HG02763 (cell line): ENCODE data around the gene MAPK8.
"Not testable (repeated sequence)": the region's sequence is repeated elsewhere in the genome, so short reads cannot be mapped to it uniquely, and the experiment has no call there.

ENCODE experiments used
- ATAC-seq: cut with Tn5 transposase; IDR thresholded peaks from one replicate; pipeline ENCODE4 v1.9.1; 2021; ENCODE audit warnings: mild to moderate bottlenecking, moderate library complexity; ENCODE audit not compliant: unreplicated experiment

The MAPK8 gene

DNA sequence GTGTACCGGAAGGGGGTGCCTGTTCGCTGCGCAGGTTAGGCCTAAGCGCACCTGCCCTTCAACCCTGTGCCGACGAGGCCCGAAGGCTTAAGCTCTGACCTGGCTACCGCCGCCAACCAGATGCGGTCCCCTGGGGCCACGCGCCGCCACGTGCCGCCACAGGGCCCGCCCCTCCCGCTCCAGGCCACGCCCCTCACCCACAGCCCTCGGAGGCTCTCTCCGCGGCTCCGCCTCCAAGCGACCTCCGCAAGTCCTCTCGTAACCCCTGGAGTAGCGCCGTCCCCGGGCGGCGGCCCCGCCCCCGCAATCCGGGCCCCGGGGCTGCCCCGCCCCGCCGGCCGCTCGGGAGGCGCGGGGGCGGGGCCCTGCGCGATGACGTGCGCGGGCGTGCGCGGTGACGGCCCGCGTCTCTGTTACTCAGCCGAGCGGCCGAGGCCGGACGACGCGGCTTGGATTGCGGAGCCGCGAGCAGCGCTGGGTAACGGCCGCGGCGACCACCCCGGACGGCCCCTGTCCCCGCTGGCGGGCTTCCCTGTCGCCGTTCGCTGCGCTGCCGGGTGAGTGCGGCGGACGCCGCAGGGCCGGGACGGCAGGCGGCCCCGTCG is at the start of gene MAPK8:
TSS of gene MAPK8 (plus strand) at position 413 of the 605 bp plus-strand sequence. CDS start 94,984 bp downstream, outside the sequence.
- ATAC-seq = peak; percentile 87

DNA sequence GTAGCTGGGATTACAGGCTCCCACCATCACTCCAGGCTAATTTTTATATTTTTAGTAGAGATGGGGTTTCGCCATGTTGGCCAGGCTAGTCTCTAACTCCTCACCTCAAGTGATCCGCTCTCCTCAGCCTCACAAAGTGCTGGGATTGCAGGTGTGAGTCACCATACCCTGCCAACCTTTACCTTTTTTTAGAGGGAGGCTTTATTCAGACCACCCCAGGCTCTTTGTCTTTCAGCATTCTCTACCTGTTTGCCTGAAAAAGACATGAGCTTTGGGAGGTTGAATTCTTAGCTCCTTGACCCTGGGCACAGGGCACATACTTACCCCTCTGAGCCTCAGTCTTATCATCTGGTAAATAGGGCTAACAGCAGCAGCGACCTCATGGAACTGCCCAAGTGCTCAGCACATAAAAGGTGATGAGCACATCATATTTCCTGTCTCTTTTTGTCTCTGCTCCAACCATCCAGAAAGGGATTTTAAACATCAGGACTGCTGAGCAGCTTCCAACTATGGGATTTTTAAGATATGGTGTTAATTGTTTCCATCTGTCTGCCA is 49.0 kb upstream of the MAPK8 start:
- no peak for ATAC-seq

DNA sequence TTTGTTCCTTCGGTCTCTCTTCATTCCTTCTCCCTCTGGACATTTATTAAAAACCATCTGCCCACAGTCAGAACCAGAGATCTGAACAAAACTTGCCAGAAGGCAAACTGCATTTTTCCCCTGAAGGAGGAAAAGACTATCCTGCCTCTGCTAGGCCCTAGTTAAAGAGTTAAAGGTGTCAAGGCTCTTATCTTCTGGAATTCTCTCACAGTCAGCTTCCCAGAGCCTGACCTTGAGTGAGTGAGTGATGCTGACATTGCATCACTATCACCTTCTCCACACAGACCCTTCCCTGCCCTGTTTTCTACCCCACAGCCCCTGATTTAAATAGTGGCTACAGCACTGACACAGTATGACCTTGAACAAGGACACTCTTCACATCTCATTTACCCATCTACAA is 48.4 kb upstream of the MAPK8 start:
- ATAC-seq = no peak

DNA sequence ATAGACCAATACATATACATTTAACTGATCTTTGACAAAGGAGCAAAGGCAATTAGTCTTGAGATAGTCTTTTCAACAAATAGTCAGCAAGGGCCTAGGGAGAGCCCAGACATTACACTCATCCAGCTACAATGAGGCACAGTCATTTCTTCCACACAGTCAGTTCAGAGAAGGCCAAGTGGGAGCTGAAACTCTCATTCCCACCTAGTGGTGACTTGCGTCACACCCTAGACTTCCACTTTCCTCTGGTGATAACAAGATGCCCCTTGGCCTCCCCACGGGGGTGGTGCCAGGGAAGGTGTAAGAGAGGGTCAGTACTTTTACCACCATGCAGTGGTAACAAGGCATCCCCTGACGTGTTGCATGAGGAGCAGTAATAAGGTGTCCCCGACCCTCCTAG is 39.9 kb upstream of the MAPK8 start:
- no peak for ATAC-seq

DNA sequence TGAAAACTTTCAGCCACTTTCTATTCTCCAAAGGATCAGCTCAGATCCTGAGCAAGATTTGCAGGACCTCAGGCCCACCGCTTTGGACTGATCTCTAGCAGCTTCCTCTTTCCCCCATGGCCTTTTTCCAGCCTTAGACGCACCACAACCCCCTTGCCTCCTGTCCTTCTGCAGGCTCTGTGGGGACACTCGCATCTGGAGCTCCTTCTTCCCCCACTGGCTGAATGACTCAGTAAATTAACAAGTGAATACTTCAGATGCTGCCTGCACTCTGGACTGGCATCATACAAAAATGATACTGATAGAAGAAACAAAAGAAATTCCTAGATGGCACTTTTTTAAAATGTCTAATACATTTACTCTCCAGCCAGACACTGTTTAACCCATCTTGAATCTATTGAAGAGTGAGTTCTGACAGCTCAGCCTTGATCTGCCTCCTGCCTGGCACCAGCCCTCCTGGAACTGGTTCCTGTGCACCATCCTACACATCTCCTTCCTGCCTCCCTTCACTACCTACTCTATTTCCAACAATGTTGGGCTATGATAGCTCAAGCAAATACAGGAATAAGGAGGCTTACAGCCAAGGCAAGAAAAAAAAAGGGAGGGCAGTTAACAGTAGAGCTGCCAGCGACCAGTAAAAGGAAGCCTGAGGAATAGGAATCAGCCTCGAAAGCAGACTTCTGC is 35.3 kb upstream of the MAPK8 start:
- ATAC-seq = no peak

DNA sequence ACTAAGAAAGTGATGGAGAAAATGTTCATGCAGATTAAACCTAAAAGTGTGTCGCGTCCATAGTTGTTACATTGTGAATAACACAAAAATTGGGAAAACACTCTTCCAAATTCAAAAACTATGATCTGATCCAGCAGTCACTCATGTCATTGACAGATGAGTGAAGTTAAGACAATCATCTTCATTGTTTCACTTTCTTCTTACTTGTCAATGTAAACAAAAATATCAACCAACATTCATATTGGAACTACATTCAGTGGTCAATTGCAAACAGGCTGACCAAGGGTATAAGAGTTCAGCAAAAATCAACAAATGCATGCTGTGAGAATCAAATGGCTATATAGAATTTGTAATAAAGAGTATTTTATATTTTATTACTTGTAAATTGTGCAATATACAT is 33.8 kb upstream of the MAPK8 start:
- ATAC-seq = no peak

DNA sequence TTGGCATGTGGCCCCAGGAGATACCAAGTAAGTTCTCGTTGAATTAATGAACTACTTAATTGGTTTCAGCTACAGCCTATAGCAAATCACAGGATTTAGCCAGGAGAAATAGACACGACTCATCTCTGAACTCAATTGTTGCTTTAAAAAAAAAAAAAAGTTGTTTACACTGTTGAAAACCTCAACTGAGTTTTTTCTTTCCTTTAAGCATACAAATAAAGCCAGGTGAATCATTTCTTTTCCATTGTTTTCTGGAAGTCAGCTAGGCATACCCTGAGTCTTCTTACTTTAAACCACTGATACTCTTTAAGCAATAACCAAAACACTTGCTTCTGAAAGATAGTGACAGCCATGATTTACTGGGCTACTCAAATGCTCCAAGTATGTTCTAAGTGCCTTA is 32.7 kb upstream of the MAPK8 start:
- ATAC-seq = no peak

DNA sequence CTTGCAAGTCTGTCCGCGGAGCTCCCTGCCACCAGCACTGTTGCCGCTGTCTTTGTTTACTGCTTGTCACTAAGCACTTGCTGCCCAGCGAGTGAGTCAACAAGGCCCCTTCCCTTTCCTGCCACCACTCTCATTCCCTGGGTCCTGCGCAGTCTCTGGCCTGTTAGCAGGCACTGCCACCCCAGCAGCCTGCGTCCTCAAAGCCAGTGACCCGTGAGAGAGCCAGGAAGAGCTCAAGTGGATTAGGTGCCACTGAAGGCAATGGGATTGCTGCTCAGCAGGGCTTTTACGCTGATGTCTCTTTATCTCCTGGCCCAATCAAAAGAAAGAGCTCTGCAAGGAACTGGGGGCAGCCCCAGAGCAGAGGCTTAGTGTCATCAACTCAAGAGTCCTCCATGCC is 31.8 kb upstream of the MAPK8 start, which contains the start of gene FRMPD2:
TSS of gene FRMPD2 (minus strand) at position 61 of the 400 bp plus-strand sequence. CDS start 129 bp downstream, outside the sequence.
- no peak for ATAC-seq

DNA sequence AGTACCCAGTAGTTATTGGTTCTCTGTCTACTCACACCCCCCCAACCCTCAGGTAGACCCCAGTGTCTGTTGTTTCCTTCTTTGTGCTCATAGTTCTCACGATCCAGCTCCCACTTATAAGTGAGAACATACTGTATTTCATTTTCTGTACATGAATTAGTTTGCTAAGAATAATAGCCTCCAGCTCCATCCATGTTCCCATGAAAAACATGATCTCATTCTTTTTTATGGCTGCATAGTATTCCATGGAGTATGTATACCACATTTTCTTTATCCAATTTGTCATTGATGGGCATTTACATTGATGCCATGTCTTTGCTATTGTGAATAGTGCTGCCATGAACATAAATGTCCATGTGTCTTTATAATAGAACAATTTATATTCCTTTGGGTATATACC is 29.4 kb upstream of the MAPK8 start:
- no peak for ATAC-seq

DNA sequence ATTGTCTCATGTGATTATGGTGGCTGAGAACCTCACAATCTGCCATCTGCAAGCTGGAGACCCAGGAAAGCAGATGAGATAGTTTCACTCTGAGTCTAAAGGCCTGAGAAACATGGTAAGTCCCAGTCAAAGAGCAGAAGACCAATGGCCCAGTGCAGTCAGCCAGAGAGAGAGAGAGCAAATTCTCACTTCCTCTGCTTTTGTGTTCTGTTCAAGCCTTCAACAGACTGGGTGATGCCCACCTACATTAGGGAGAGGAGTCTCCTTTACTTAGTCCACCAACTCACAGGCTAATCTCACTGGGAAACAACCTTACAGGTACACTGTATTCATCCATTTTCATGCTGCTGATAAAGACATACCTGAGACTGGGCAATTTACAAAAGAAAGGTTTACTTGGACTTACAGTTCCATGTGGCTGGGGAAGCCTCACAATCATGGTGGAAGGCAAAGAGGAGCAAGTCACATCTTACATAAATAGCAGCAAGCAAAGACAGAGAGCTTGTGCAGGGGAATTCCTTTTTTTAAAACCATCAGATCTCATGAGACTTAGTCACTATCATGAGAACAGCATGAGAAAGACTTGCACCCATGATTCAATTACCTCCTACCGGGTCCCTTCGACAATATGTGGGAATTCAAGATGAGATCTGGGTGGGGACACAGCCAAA is 27.3 kb upstream of the MAPK8 start:
- ATAC-seq = peak; percentile 86

DNA sequence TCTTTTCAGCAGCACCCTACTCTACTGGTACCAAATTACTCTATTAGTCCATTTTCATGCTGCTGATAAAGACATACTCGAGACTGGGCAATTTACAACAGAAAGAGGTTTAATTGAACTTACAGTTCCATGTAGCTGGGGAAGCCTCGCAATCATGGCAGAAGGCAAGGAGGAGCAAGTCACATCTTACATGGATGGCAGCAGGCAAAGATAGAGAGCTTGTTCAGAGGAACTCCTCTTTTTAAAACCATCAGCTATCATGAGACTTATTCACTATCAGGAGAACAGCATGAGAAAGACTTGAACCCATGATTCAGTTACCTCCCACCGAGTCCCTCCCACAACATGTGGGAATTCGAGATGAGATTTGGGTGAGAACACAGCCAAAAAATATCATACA is 24.8 kb upstream of the MAPK8 start:
- not testable (repeated sequence) for ATAC-seq

DNA sequence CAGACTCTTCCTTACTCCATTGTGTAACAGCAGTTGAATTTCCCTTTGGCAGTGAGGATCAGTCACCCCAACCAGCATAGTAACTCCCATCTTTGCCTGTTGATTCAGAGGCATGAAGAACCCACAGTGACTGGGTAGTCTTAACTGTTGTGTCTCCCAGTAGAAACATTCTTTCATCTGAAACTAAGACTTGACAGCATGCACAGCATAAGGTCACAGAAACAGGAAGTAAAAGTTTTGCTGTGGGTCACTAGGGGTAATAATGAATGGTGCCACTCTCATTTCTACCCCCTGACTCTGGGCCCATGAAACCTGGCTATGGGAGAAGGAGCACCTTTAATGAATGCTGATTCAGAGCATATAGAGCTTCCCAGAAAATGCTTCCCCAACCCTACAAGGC is 23.6 kb upstream of the MAPK8 start:
- ATAC-seq = peak; percentile 57

DNA sequence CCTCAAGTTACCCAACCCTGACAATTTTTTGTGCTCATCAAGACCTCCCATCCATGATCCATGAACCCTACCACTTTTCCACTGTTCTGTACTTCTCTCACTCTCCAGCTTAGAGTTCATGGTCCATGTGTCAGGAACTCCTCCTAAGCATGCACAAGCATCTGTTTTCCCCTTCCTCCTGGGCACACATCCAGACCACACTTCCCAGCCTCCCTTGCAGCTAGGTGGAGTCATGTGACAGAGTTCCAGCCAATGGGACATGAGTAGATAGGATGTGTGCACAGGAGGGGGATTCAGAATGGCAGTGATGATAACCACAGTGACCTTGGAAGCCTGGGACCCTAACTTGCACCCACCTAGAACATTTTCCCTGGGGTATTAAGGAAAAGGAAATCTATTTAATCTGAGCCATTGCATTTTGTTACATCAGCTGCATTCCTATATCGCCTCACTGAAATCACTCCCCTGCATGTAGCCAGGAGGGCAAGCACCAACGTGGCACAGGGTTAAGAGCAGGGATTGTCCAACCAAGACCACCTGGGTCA is 22.4 kb upstream of the MAPK8 start:
- ATAC-seq = no peak

DNA sequence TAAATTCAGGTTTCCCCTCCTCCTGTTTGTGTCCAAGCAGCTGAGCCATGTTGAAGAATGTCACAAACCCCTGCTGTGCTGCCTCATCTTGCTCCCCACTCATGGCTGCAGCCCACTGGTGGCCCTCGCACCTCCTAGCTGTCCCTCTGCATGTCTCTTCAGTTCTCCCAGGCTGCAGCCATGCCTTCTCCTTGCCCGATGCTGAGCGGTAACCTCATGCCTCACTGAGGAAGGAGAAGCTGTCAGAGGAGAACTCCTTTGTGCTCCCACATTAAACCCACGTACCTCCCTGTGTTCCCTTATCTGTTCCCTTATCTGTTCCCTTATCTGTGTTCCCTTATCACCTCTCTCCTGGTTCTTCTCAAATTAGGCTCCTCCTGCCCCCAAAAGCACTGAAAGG is 21.7 kb upstream of the MAPK8 start:
- no peak for ATAC-seq

DNA sequence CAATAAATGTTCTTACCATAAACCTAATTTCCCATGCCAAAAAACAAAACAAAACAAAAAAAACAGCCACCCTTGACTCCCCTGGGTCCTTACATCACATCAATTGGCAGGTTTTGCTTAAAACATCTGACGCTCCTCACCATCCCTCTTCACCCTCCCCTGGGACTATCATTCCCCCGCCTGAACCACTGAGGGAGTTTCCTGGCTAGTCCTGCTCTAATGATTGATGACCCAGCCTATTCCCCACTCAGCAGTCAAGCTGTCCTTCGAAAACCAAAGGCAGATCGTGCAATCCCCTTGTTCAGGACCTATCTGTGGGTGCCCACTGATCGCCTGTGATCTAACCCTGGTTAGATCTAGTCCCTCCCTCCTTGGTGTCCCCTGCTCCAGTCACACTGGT is 20.8 kb upstream of the MAPK8 start:
- no peak for ATAC-seq

DNA sequence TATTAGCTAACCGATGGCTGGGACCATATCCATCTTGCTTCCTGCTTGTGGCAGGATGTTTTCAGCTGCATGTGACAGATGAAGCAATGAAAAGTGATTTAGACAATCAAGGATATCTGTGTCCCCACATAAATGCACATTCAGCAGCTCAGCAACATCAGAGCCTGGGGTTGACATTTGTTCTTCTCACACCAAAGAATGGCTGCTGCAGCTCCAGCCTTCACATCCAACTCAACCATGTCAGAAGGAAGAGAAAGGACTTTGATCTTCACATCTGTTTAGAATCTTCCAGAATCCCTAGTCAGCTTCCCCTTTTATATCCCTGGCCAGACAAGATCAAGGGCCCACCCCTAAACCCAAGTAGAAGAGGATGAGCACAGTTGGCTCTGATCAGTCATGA is 20.1 kb upstream of the MAPK8 start:
- ATAC-seq = no peak

DNA sequence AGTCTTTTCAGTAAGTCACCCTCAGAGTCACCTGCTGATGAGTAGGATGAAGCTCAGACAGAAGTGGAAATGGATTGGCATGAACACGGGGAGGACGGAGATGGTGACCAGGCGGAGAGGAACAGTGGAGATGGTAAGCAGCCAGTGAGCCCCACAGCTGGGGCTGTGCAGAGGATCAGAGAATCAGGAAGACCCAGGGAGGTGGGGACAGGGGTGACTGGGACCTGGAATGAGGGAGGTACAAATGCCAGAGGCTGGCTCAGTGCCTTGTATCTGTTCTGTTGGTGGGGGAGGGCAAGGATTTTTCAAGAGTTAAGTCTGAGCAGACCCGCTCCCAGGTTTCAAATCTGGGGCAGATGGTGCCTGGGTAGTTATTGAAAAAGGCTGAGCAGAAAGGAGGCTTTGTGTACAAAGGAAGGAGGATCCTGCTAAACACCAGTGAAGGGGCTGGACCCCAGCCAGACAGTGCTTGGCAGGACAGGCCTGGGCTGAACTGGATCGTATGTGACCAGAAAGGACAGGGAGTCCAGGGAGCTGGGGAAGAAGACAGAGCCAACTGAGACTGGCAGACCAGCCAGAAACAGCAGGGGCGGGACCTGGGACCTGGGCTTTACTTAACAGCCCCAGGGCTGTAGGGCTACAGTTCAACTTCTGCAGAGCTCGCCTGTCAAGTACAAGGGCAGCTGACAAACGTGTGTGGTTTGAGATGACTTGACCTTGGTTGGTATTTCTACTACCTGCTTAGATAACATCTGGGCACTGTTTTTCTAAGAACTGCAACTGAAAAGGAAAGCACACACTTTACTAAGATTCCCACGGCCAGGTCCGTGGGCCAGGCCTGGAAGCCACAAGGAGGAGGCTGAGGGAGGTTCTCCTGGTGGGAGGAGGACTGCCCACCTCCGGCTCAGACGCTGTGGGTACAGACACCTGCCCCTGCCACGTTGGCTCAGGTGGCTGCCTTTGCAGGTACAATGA is 18.8 kb upstream of the MAPK8 start:
- peak; percentile 47 for ATAC-seq

DNA sequence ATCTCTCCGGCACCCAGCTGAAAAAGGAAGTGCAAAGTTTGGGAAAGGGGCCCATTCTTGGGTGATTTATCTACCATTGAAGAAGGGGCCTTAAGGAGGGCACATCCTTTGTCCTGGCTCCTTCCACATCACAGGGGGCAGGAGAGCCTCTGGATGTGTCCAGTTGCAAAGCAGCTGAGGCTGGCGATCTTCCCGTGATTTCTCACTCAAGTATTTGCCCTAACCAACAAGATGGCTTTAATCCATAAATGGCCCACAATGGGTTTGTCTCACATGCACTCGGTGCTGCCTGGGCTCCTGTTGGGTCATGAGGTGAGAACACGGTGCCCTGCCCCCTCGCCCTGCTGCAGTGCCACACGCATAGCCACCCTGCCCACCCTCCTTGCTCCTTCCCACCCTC is 17.8 kb upstream of the MAPK8 start:
- ATAC-seq = no peak

DNA sequence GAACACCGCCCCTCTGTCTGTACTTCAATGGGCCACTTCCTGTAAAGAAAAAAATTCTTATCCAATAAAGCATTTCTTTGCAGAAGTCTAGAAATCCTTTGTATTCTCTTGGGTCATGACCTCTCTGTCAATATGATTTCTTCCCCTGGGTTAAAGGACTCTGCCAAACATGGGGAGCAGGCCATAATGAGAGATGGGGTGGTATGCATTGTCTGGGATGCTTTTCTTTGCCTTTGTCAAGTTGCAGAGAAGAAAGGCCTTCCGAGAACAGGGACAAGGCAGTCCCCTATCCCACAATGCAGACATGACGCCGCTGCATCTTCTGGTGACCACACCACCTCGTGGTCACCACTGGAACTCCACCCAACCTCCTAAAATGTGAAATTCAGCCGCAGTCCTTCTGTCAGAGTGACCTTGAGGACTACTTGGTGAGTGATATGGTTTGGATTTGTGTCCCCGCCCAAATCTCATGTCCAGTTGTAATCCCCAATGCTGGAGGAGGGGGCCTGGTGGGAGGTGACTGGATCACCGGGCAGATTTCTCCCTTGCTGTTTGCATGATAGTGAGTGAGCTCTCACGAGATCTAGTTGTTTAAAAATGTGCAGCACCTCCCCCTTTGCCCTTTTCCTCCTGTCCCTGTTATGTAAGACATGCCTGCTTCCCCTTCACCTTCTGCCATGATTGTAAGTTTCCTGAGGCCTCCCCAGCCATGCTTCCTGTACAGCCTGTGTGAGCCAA is 16.8 kb upstream of the MAPK8 start:
- ATAC-seq = peak; percentile 48

DNA sequence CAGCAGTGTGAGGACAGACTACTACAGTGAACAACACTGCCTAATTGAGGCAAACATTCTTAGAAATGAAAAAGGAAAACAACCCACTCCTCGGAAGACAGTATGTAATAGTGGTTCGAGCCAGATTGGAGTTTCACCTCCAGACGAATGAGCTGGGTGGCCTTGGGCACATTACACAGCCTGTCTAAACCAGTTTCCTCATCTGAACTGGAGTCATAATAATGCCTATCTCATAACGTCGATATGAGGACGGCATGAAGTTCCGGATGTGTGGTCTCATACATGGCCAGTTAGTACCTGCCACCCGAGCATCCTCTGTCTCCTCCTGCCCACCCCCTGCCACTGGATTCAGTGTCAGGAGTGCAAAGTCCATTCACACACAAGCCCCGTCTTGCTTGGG is 16.2 kb upstream of the MAPK8 start:
- ATAC-seq = no peak
